HG02884 (cell line): ENCODE measurements around the gene MCIDAS.

ENCODE experiments used
- ATAC-seq: cut with Tn5 transposase; IDR thresholded peaks from one replicate; pipeline ENCODE4 v1.9.1; 2021; ENCODE audit warnings: mild to moderate bottlenecking, moderate library complexity; ENCODE audit not compliant: unreplicated experiment

MCIDAS gene

GRCh38 chr5:55222985-55223811 is 3.9 kb downstream of the MCIDAS start:
- no peak for ATAC-seq

GRCh38 chr5:55222092-55222984 is 4.8 kb downstream of the MCIDAS start:
- no peak for ATAC-seq

GRCh38 chr5:55220433-55221185 is 6.5 kb downstream of the MCIDAS start:
- ATAC-seq, result no peak

GRCh38 chr5:55219770-55220169 is 7.3 kb downstream of the MCIDAS start:
- no peak for ATAC-seq

- no peak for ATAC-seq
Observed at GRCh38 chr5:55218967-55219366, 8.1 kb downstream of the MCIDAS start.

GRCh38 chr5:55211184-55211874 is 15.8 kb downstream of the MCIDAS start:
- no peak for ATAC-seq

GRCh38 chr5:55205001-55205400 is 22.1 kb downstream of the MCIDAS start:
- ATAC-seq, result no peak

GRCh38 chr5:55191165-55191564 is 36.0 kb downstream of the MCIDAS start:
- ATAC-seq, result no peak

GRCh38 chr5:55188656-55189540 is 38.2 kb downstream of the MCIDAS start:
- no peak for ATAC-seq

- ATAC-seq, result no peak
Observed at GRCh38 chr5:55187370-55187769, 39.7 kb downstream of the MCIDAS start.

GRCh38 chr5:55180016-55180415 is 47.1 kb downstream of the MCIDAS start:
- ATAC-seq, result no peak

- no peak for ATAC-seq
Observed at GRCh38 chr5:55177078-55177477, 50.0 kb downstream of the MCIDAS start.

- no peak for ATAC-seq
Observed at GRCh38 chr5:55176176-55176818, 50.8 kb downstream of the MCIDAS start.

- no peak for ATAC-seq
Observed at GRCh38 chr5:55175781-55176175, 51.3 kb downstream of the MCIDAS start.

GRCh38 chr5:55173687-55174230 is 53.4 kb downstream of the MCIDAS start:
- ATAC-seq, result no peak

- peak; percentile 86 for ATAC-seq
Observed at GRCh38 chr5:55172937-55173686, 54.0 kb downstream of the MCIDAS start, which contains the start of gene CDC20B. Gene CDC20B (minus strand): TSS chr5:55173177. CDS start chr5:55173000, 177 bp downstream.

GRCh38 chr5:55172051-55172899 is 54.8 kb downstream of the MCIDAS start:
- peak; percentile 41 for ATAC-seq
